AG08395 (cell line): ENCODE results near the gene RTCA.
A peak's percentile ranks its signal among the peaks of the same experiment; 100 is the strongest.
"Not testable (repeated sequence)": the region's sequence is repeated elsewhere in the genome, so short reads cannot be mapped to it uniquely, and the experiment has no call there.

Experiments
- DNase-seq: peaks from one replicate; pipeline ENCODE4 v3.0.0; 2012; ENCODE audit warnings: mixed read lengths, low spot score

The RTCA gene

GRCh38 chr1:100308777-100309176 lies 42.8 kb downstream of the RTCA start:
- DNase-seq, result peak; percentile 48

- no peak for DNase-seq
Observed at GRCh38 chr1:100309863-100310262, 43.8 kb downstream of the RTCA start.

- DNase-seq, result no peak
Observed at GRCh38 chr1:100313382-100313781, 47.4 kb downstream of the RTCA start.

GRCh38 chr1:100316622-100317021 lies 50.6 kb downstream of the RTCA start:
- no peak for DNase-seq

- no peak for DNase-seq
Observed at GRCh38 chr1:100320311-100321099, 54.5 kb downstream of the RTCA start.

- DNase-seq, result no peak
Observed at GRCh38 chr1:100321100-100321493, 55.1 kb downstream of the RTCA start.

GRCh38 chr1:100321506-100321905 lies 55.5 kb downstream of the RTCA start:
- no peak for DNase-seq

- DNase-seq, result peak; percentile 27
Observed at GRCh38 chr1:100322436-100323211, 56.6 kb downstream of the RTCA start.

- no peak for DNase-seq
Observed at GRCh38 chr1:100323419-100324106, 57.5 kb downstream of the RTCA start.

- no peak for DNase-seq
Observed at GRCh38 chr1:100325415-100326324, 59.7 kb downstream of the RTCA start.

GRCh38 chr1:100326325-100326670 lies 60.3 kb downstream of the RTCA start:
- not testable (repeated sequence) for DNase-seq

GRCh38 chr1:100328133-100328532 lies 62.1 kb downstream of the RTCA start:
- no peak for DNase-seq

GRCh38 chr1:100331146-100331545 lies 65.1 kb downstream of the RTCA start:
- DNase-seq, result not testable (repeated sequence)

GRCh38 chr1:100332331-100332730 lies 66.3 kb downstream of the RTCA start:
- DNase-seq, result no peak

- DNase-seq, result no peak
Observed at GRCh38 chr1:100335436-100335835, 69.4 kb downstream of the RTCA start.

GRCh38 chr1:100337878-100338277 lies 71.9 kb downstream of the RTCA start:
- DNase-seq, result not testable (repeated sequence)

- DNase-seq, result not testable (repeated sequence)
Observed at GRCh38 chr1:100339735-100340134, 73.7 kb downstream of the RTCA start.

GRCh38 chr1:100340494-100340893 lies 74.5 kb downstream of the RTCA start:
- no peak for DNase-seq

- DNase-seq, result no peak
Observed at GRCh38 chr1:100342348-100342747, 76.3 kb downstream of the RTCA start.
